Stimulated activated CD8-positive, alpha-beta memory T cell treated with anti-CD3 and anti-CD28 coated beads, Interleukin-15, amount 100 ng/mL, for 4 hours (primary cell): ENCODE data around the gene NID1.

Experiments
- DNase-seq, 2 donors: peaks; one replicate each; pipeline ENCODE4 v3.0.0-alpha.2; 2020; ENCODE audit warnings: low read depth in 2 of 2

Gene NID1, protein sequence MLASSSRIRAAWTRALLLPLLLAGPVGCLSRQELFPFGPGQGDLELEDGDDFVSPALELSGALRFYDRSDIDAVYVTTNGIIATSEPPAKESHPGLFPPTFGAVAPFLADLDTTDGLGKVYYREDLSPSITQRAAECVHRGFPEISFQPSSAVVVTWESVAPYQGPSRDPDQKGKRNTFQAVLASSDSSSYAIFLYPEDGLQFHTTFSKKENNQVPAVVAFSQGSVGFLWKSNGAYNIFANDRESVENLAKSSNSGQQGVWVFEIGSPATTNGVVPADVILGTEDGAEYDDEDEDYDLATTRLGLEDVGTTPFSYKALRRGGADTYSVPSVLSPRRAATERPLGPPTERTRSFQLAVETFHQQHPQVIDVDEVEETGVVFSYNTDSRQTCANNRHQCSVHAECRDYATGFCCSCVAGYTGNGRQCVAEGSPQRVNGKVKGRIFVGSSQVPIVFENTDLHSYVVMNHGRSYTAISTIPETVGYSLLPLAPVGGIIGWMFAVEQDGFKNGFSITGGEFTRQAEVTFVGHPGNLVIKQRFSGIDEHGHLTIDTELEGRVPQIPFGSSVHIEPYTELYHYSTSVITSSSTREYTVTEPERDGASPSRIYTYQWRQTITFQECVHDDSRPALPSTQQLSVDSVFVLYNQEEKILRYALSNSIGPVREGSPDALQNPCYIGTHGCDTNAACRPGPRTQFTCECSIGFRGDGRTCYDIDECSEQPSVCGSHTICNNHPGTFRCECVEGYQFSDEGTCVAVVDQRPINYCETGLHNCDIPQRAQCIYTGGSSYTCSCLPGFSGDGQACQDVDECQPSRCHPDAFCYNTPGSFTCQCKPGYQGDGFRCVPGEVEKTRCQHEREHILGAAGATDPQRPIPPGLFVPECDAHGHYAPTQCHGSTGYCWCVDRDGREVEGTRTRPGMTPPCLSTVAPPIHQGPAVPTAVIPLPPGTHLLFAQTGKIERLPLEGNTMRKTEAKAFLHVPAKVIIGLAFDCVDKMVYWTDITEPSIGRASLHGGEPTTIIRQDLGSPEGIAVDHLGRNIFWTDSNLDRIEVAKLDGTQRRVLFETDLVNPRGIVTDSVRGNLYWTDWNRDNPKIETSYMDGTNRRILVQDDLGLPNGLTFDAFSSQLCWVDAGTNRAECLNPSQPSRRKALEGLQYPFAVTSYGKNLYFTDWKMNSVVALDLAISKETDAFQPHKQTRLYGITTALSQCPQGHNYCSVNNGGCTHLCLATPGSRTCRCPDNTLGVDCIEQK

DNA sequence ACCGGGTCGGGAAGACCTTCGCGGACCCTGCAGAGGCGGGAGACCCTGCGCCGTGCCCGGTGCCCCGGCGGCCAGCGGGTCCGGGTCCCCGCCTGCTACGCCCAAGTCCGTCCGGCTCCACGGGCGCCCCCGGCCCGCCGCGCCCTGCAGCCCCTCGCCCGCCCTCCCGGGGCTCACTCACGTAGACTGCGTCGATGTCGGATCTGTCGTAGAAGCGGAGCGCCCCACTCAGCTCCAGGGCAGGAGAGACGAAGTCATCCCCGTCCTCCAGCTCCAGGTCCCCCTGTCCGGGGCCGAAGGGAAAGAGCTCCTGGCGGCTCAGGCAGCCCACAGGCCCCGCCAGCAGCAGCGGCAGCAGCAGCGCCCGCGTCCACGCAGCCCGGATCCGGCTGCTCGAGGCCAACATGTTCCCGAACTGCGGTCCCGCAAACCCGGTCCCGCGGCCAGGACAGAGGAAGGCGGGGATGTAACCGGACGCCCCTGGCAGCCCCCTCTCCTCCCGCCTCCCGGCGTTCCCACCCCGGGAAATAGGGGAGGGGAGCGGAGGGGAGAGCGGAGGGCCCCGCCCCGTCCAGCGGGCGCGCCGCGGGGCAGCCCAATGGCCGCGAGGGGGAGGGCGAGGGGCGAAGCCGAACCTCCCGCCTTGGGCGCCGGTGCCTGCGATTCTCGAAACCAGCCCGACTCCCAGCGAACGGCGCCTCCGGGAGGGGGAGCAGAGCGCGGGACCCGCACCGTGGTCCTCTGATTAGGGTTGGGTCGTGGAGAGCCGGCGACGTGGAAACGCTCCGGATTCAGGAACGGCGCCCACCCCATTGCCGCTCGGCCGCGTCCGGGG lies at the start of gene NID1:
Gene NID1 (minus strand): TSS at position 417 of the 835 bp plus-strand sequence. CDS start 11 bp downstream, at position 406.
- no peak for DNase-seq

DNA sequence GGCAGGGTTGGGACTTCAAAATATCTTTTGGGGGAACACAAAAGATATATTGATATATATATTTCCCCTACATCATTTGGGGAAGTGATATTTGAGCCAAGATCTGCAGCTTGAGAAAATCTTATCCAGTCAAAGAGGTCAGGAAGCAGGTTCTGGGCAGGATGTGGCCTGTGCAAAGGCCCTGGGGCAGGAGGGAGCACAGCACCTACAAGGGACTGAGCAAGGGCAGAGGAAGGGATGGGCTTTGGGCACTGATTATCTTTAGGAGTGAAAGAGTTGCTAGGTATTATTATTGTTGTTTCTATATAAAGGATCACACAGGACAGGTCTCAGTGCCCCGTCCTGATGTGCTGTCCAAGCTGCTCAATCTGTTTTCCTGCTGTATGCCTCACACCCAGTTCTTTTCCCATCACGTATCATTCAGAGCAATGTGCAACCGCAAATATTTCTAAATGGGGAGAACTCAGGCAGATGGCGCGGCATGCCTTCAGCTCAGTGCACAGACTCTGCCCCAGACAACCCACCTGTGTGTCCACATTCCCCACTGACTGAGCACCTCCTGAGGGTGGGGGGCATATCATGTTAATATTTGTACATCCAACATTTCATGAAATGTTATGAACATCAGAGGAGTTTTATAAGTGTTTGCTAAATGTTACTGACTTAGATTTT lies 49.3 kb upstream of the NID1 start:
- no peak for DNase-seq

DNA sequence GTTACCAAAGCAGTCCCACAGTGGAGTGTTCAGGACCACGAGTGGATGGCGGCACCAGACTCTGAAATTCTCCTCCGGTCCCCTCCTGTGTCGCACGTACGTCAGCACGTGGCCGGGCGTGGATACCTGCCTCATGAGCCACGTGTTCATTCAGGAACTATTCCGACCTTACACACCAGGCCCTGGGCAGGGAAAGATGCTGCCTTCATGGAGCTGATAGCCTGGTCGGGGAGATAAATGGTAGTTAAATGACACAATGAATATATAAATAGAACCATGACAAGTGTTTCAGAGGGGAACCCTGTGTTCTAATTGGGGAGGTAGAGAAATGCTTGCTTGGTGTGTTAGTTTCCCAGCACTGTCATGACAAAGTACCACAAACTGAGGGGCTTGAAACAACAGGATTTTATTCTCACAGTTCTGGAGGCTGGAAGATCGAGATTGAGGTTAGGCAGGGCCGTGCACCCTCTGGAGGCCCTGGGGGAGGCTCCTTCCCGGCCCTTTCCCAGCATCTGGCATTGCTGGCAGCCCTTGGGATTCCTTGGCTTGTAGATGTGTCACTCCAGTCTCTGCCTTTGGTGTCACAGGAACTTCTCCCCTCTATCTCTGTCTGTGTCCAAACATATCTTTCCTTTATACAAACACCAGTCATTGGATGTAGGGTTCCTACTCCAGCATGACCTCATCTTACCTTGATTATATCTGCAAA lies 48.6 kb upstream of the NID1 start:
- DNase-seq = no peak

DNA sequence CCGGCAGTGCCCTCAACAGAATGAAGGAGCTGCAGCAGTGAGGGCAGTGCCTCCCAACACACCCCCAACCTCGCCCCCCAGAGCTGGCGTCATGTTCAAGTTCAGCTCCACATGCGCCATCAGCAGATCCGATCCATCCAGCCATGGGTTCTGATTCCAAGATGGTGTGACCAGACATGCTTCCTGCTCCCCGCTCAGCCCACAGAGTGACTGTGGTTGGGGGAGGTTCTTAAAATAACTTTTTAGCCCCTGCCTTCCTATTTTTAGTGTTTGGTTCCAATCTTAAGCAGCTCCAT lies 47.4 kb upstream of the NID1 start:
- DNase-seq = no peak

DNA sequence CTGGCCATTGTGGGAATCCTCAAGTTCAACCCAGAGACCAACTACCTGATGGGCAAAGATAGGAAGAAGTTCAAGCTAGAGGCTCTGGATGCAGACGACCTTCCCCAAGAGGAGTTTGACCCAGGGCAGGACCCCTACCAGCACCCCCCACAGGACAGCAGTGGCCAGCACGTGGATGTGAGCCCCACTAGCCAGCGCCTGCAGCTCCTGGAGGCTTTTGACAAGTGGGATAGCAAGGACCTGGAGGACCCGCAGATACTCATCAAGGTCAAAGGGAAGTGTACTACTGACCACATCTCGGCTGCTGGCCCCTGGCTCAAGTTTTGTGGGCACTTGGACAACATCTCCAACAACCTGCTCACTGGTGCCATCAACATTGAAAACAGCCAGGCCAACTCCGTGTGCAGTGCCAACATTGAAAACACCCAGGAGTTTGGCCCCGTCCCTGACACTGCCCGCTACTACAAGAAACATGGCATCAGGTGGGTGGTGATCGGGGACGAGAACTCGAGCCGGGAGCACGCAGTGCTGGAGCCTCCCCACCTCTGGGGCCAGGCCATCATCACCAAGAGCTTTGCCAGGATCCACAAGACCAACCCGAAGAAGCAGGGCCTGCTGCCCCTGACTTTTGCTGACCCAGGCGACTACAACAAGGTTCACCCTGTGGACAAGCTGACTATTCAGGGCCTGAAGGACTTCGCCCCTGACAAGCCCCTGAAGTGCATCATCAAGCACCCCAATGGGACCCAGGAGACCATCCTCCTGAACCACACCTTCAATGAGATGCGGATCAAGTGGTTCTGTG lies 46.8 kb upstream of the NID1 start:
- DNase-seq = no peak

DNA sequence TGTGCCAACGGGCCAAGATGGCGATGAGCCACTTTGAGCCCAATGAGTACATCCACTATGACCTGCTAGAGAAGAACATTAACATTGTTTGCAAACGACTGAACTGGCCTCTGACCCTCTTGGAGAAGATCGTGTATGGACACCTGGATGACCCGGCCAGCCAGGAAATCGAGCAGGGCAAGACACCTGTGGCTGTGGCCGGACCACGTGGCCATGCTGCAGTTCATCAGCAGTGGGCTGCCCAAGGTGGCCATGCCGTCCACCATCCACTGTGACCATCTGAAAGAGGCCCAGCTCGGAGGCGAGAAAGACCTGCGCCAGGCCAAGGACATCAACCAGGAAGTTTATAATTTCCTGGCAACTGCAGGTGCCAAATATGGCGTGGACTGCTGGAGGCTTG lies 45.2 kb upstream of the NID1 start:
- no peak for DNase-seq

DNA sequence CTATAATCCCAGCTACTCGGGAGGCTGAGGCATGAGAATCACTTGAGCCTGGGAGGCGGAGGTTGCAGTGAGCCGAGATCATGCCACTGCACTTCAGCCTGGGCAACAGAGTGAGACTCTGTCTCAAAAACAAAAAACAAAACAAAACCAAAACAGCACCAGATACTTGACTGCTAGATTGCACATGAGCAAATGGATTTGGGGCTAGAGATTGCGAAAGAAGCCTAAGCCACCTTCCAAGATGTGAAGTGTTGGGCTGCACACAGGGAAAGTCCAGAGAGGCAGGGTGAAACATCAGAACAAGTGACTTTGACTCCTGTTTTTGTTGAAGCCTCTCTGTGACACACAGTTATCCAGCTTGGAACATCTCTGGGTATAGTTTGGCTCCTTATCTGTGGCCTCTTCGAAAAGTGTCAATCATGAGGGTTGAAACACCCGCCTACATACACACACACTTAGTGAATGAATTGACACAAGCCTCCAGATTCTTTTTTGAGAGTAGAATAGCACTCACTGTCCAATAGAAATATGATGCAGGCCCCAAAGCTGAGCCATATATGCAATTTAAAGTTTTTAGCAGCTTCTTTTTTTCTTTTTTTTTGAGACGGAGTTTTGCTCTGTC lies 43.2 kb upstream of the NID1 start:
- DNase-seq = no peak

DNA sequence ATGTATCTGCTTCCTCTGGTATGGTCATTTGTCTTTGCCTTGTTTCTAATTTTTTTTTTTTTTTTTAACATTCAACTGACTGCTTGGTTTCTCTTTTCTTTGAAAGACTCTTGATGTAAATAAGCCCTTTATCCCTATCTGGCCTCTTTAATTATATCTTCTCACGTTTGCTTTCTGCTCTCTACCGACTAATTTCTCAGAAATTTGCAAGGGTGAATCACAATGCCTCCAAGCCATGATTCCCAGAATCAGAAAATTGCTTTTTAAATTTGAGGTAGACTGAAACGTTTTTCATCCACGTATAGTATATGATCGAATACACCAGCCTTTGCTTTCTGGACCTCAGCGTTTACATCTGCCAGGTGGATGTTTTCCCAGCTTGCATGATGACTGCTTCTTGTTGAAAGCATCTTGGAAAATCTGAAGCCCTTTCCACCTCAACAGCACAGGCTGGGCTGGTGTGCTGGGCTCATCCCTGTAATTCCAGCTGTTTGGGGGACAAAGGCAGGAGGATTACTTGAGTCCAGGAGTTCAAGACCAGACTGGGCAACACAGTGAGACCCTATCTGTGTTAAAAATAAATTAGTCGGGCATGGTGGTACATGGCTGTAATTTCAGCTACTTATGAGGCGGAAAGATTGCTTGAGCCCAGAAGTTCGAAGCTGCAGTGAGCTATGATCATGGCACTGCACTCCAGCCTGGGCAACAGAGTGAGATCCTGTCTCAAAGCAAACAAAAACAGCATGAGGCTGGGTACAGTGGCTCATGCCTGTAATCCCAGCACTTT lies 42.4 kb upstream of the NID1 start:
- DNase-seq = no peak

DNA sequence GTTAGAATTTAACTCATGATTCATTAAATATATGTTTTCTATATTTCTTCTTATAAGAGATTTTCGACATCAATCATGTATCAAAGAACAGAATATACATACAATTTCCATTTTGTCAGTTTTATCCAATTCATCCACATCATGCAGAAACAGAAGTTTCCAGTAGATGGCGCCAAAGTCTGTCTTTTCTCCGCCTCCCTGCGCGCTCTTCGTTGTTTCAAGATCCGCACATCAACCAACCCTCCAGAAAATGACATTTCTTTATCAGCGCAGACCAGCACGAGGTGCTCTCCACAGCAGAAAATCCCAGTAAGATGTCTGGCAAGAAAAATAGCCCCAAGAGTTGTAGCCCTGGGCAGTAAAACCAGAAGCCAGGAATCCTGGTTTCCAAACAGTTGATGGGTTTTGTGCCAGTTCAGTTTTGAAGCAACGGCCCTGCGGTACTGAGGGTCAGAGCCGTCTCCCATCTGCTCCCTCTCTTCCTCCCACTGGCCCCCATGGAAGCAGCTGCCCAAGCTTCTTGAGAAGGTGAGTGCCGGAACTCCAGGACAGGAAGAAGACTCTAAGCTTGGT lies 38.8 kb upstream of the NID1 start:
- peak in 1 of 2 donors; percentile 13 for DNase-seq

DNA sequence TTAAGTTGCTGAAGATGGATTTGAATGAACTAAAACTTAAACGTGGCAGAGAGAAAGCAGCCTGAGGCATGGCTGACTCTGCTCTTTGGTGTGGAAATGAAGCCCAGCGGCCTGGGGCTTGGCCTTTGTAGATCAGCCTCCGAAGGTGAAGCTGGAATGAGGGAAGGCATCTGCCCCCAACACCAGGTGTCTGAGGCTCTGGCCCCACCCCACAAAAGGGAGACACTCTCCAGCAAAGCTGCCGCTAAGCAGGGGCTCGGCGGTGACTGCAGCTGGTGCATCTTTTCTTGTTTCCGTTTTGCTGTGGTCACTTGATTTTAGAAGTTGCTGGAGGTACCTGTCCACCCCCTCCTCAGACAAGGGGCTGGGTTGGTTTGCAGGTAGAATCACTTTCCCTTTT lies 38.2 kb upstream of the NID1 start:
- DNase-seq = no peak

DNA sequence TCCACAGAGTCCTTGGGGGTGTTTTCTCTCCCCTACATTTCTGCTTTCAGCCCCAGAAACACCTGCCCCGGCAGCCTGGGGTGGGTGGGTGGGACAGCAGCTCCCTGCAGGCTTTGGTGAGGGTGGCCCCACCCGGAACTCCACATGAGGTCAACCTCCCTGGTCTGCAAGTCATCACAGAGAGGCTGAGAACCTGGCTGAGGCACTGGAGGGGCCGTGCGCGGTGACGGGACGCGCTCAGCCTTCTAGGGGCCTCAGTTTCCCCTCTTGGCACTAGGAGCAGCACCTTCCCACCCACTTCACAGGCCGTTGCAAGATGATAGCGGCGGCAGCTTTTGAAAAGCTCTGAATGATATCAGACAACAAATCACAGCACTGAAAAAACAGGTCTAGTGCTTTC lies 37.7 kb upstream of the NID1 start:
- no peak for DNase-seq

DNA sequence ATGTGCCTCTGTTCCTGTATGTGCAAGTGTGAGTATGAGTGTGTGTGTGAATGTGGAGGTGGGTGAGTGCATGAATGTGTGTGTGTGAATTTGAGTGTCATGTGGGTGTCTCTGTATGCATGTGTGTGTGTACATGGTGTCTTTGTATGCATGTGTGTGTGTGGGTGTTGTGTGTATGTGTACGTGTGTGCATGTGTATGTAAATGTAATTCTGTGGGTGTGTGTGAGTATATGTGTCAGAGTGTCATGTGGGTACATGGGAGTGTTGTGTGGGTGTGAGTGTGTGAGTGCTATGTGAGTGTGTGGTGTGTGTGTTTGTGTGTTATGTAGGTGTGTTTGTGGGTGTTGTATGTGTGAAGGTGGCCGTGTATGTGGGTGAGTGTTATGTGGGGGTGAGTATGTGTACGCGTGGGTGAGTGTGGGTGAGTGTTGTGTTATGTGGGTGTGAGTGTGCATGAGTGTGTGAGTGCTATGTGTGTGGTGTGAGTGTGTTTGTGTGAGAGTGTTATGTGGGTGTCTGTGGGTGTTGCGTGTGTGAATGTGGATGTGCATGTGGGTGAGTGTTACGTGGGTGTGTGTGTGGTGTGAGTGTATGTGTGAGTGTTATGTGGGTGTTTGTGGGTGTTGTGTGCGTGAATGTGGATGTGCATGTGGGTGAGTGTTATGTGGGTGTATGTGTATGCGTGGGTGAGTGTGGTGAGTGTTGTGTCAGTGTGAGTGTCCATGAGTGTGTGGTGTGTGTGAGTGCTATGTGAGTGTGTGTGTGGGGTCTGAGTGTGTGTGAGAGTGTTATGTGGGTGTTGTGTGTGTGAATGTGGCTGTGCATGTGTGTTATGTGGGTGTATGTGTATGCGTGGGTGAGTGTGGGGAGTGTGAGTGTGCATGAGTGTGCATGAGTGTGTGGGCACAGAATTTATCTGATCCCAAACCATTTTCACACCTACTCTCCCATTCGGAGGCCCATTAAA lies 36.6 kb upstream of the NID1 start:
- no peak for DNase-seq

DNA sequence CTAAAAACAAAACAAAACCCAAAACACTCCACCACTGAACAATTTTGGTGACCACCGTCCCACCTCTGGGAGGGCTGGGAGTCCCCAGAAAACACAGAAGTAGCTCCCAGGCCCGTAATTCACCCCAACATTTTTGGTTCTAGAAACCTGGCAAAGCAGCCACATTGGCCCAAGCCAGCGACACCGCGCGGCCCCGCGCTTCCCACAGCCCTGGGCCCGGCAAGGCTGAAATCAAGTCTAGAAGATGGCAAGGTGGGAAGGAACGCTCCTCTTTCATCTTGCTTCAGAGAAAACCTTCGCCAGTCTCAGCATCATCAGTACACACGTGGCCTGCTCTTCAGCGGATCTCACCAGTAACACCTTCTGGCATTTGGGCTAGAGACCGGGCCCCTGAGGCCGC lies 35.9 kb upstream of the NID1 start:
- DNase-seq = no peak

DNA sequence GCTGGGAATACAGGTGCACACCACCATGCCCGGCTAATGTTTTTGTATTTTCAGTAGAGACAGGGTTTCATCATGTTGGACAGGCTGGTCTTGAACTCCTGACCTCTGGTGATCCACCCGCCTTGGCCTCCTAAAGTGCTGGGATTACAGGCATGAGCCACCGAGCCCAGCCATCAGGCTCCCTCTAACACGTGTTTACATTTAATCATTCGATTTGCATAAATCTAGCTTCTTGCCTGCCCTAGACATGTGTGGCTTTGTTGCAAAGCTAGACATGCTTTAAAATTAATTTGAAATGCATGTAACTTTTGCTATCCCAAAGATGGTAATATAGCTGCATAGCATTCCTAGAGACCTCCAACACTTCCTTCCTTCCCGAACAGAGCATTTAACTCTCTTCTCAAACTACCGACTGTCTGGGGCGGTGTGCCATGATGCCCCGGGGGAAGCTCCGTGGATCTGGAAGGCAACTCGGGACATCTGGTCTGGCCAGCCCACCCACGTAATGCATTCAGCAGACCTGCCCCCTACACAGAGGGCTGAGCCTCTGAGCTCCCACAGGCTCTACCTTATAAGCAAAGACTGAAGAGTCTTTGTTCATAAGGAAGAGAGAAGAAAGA lies 34.6 kb upstream of the NID1 start:
- DNase-seq = no peak

DNA sequence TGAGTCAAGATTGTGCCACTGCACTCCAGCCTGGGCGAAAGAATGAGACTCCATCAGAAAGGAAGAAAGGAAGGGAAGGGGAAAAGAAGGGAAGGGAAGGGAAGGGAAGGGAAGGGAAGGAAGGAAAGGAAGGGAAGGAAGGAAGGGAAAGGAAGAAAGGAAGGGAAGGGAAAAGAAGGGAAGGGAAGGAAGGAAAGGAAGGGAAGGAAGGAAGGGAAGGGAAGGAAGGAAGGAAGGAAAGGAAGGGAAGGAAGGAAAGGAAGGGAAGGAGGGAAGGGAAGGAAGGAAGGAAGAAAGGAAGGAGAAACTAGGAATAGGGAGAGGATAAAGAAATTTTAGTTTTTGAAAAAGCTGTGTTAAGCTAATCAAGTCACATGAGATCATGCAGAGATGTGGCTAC lies 33.4 kb upstream of the NID1 start:
- no peak for DNase-seq
